CD4-positive, alpha-beta T cell treated with Interleukin-21 for 1 hour (primary cell): Measurements from ENCODE around the gene COLEC11.
A peak's percentile ranks its signal among the peaks of the same experiment; 100 is the strongest.

Experiments used
- DNase-seq: peaks from one replicate; pipeline ENCODE4 v3.0.0-alpha.2; 2020

The COLEC11 gene

GRCh38 chr2:3585261-3586109 lies 9.4 kb upstream of the COLEC11 start:
- no peak for DNase-seq

GRCh38 chr2:3586220-3586619 lies 8.7 kb upstream of the COLEC11 start:
- DNase-seq, result no peak

GRCh38 chr2:3587021-3587420 lies 7.9 kb upstream of the COLEC11 start:
- DNase-seq, result no peak

GRCh38 chr2:3587432-3587831 lies 7.5 kb upstream of the COLEC11 start:
- DNase-seq, result no peak

GRCh38 chr2:3588084-3588483 lies 6.8 kb upstream of the COLEC11 start:
- no peak for DNase-seq

GRCh38 chr2:3589086-3589485 lies 5.8 kb upstream of the COLEC11 start:
- no peak for DNase-seq

GRCh38 chr2:3595404-3595803 lies 492 bp downstream of the COLEC11 start:
- no peak for DNase-seq

- DNase-seq, result no peak
These were observed 1.1 kb downstream of the COLEC11 start for GRCh38 chr2:3595985-3596384.

GRCh38 chr2:3596901-3597417 lies 2.0 kb downstream of the COLEC11 start:
- DNase-seq, result no peak

- no peak for DNase-seq
These were observed 2.7 kb downstream of the COLEC11 start for GRCh38 chr2:3597567-3597966.

GRCh38 chr2:3598197-3598910 lies 3.4 kb downstream of the COLEC11 start:
- DNase-seq, result no peak

GRCh38 chr2:3598912-3599854 lies 4.3 kb downstream of the COLEC11 start:
- DNase-seq, result no peak

GRCh38 chr2:3600256-3600855 lies 5.4 kb downstream of the COLEC11 start:
- DNase-seq, result no peak

GRCh38 chr2:3601561-3602271 lies 6.8 kb downstream of the COLEC11 start:
- no peak for DNase-seq

- no peak for DNase-seq
These were observed 7.8 kb downstream of the COLEC11 start for GRCh38 chr2:3602553-3603339.

- DNase-seq, result no peak
These were observed 8.8 kb downstream of the COLEC11 start for GRCh38 chr2:3603536-3604206.

GRCh38 chr2:3604207-3604877 lies 9.4 kb downstream of the COLEC11 start:
- DNase-seq, result no peak

GRCh38 chr2:3604991-3605961 lies 10.4 kb downstream of the COLEC11 start:
- peak; percentile 69 for DNase-seq

GRCh38 chr2:3606028-3606369 lies 11.1 kb downstream of the COLEC11 start:
- no peak for DNase-seq
